Central memory CD4-positive, alpha-beta T cell (primary cell): Measurements from ENCODE around the gene BHMT.
"Not testable (repeated sequence)": the region's sequence is repeated elsewhere in the genome, so short reads cannot be mapped to it uniquely, and the experiment has no call there.

Experiments used
- DNase-seq: peaks from one replicate; pipeline ENCODE4 v3.0.0; 2022

BHMT gene

DNA sequence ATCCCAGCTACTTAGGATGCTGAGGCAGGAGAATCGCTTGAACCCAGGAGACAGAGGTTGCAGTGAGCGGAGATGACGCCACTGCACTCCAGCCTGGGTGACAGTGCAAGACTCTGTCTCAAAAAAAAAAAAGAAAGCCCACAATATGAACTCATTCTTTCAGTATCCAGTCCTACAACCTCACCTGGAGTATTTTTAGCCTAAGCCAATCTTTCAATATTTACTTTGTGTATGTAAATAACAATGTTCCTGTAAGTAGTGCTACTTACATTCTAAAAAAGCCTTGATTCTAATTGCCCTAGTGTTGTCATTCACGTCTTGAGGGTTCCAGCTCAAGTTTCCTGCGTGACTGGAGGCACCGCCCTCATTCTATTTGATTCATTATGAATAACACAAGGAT lies 62.0 kb downstream of the BHMT start:
- DNase-seq, result no peak

GRCh38 chr5:79180449-79180848 lies 68.8 kb downstream of the BHMT start:
- DNase-seq, result not testable (repeated sequence)

DNA sequence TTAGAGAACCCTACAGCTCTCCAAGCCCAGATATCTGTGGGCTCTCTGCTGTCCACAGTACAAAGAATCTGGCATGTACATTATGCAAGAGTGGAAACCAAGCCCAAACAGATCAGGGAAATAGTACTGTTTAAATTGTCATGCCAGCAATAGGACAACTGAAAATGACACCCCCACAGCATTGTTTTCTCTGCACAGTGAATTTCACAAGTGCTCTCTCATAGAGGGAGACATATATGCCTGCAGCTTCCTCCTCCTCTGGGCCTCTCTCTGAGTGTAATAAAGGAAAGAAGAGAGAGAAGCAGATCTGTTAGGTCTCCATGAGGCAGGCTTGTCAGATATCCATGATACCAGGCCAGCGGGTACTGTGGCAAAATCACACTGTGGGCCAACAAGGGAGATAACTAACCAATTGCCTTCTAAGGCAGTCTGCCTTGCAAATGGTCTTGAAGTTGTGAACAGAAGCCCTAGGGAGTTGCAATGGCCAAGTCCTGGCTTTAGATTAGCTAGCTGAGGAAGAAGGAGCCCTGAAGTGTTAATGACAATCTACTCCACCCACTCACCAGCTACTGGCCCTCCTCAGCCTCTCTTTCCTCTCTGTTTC lies 69.9 kb downstream of the BHMT start:
- DNase-seq, result no peak
